ENCODE data around the gene PCNX4.

DNA sequence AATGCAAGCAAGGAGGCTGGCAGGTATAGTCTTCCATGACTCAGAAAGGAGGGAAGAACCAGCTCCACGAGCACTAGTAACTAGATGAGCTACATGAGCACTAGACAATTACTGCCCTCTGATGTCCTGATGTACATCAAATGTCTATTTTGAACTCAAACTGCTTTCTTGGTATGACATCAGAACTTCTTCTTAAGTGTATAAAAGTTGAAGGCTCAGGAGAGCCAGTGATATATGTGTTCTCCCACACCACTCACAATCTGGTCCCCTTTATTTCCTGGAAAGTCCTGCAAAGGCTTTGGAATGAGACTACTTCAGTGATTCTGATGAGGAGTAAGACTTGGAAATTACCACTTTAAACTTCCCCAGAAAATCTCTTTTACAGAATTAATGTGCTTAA is 92.0 kb downstream of the PCNX4 start:
- TF ChIP-seq CTCF (IDR thresholded peaks at IDR 0.05; ENCODE audit: low read length) = peak; percentile 15; the same call in 1 of the 2 replicates
- TF ChIP-seq EZH2 (IDR thresholded peaks at IDR 0.05; ENCODE audit: borderline replicate concordance, low read length) = no peak

Measured in OCI-LY1 (cell line).